NCI-H82 (cell line): ENCODE results near the gene TERT.

ENCODE experiments used
- DNase-seq: peaks from one replicate; lab custom pipeline; 2025; lab: John Stamatoyannopoulos, UW

Gene TERT

GRCh38 chr5:1219098-1219767 lies 75.6 kb downstream of the TERT start:
- DNase-seq: no peak

GRCh38 chr5:1218351-1219080 lies 76.4 kb downstream of the TERT start:
- no peak for DNase-seq

- no peak for DNase-seq
These were observed 77.2 kb downstream of the TERT start for GRCh38 chr5:1217596-1218206.

GRCh38 chr5:1216918-1217295 lies 78.0 kb downstream of the TERT start:
- no peak for DNase-seq

GRCh38 chr5:1216211-1216917 lies 78.5 kb downstream of the TERT start:
- no peak for DNase-seq

- no peak for DNase-seq
These were observed 79.4 kb downstream of the TERT start for GRCh38 chr5:1215320-1216096.

- no peak for DNase-seq
These were observed 80.0 kb downstream of the TERT start for GRCh38 chr5:1214936-1215220.

GRCh38 chr5:1214163-1214935 lies 80.5 kb downstream of the TERT start:
- DNase-seq: no peak

- no peak for DNase-seq
These were observed 81.2 kb downstream of the TERT start for GRCh38 chr5:1213508-1214162.

GRCh38 chr5:1212881-1213280 lies 82.0 kb downstream of the TERT start:
- DNase-seq: no peak

GRCh38 chr5:1212271-1212670 lies 82.6 kb downstream of the TERT start:
- DNase-seq: no peak

- no peak for DNase-seq
These were observed 83.2 kb downstream of the TERT start for GRCh38 chr5:1211701-1212100.

- DNase-seq: no peak
These were observed 84.0 kb downstream of the TERT start for GRCh38 chr5:1210832-1211251.

- DNase-seq: no peak
These were observed 84.7 kb downstream of the TERT start for GRCh38 chr5:1209896-1210776.

- DNase-seq: no peak
These were observed 85.4 kb downstream of the TERT start for GRCh38 chr5:1209489-1209852.

GRCh38 chr5:1208743-1209488 lies 86.0 kb downstream of the TERT start:
- no peak for DNase-seq

GRCh38 chr5:1208221-1208742 lies 86.6 kb downstream of the TERT start:
- DNase-seq: no peak

GRCh38 chr5:1207555-1207954 lies 87.3 kb downstream of the TERT start:
- DNase-seq: no peak
